PC-3 (cell line): ENCODE measurements around the gene BHLHE40. TPM values are rescaled to one million over a fixed set of nuclear protein-coding genes. Genes with fewer than 3 reads are reported as not detected.

Source experiments
- ATAC-seq: fragments of 200-7000 bp; cut with Tn5 transposase; 2 replicates; pipeline ENCODE4 v1.9.1; 2020; ENCODE audit warnings: mild to moderate bottlenecking, moderate library complexity
- BruUV-seq: library from RNA; stranded (reverse); fragments of 400-500 nt; replicated peaks from 2 replicates; lab custom pipeline; 2021; lab: Mats Ljungman, UMichigan
- CTCF ChIA-PET: fragments of 300-600 bp; sonication (Branson Sonifier 250); formaldehyde crosslinking; loops from one replicate; lab custom pipeline; 2022; ENCODE audit warnings: antibody characterized with exemption; lab: Charles Lee
- POLR2A ChIA-PET: fragments of 300-600 bp; sonication (Branson Sonifier 250); formaldehyde crosslinking; loops from one replicate; lab custom pipeline; 2022; ENCODE audit warnings: antibody characterized with exemption; ENCODE audit not compliant: unreplicated experiment; lab: Charles Lee
- DNase-seq: peaks from one replicate; pipeline ENCODE4 v3.0.0-alpha.2; 2015
- H2AFZ ChIP-seq: fragments of 300-600 bp; sonication (generic); 2 replicates; pipeline ENCODE4 v1.6.0; 2016; ENCODE audit warnings: antibody characterized with exemption, low read length
- H3F3A ChIP-seq: fragments of 300-600 bp; sonication (generic); one replicate; pipeline ENCODE4 v1.6.0; 2017; ENCODE audit warnings: antibody characterized with exemption, low read length, control low read depth, mild to moderate bottlenecking; ENCODE audit not compliant: unreplicated experiment
- H3K27ac ChIP-seq: fragments of 300-600 bp; sonication (generic); 2 replicates; pipeline ENCODE4 v1.5.1; 2016; ENCODE audit warnings: mild to moderate bottlenecking, low read length
- H3K27me3 ChIP-seq: fragments of 300-600 bp; sonication (generic); 2 replicates; pipeline ENCODE4 v1.6.1; 2016; ENCODE audit warnings: low read length, mixed read lengths
- H3K36me3 ChIP-seq: fragments of 300-600 bp; sonication (generic); 2 replicates; pipeline ENCODE4 v1.6.1; 2016; ENCODE audit warnings: low read depth, mixed run types, low read length, mixed read lengths
- H3K4me1 ChIP-seq: fragments of 300-600 bp; sonication (generic); 2 replicates; pipeline ENCODE4 v1.5.1; 2016; ENCODE audit warnings: low read length; ENCODE audit not compliant: insufficient read depth
- H3K4me2 ChIP-seq: fragments of 300-600 bp; sonication (generic); 2 replicates; pipeline ENCODE4 v1.6.0; 2016; ENCODE audit warnings: low read length
- H3K4me3 ChIP-seq: fragments of 300-600 bp; sonication (generic); 2 replicates; pipeline ENCODE4 v1.5.1; 2016; ENCODE audit warnings: mild to moderate bottlenecking, low read length, mixed read lengths
- H3K79me2 ChIP-seq: fragments of 300-600 bp; sonication (generic); 2 replicates; pipeline ENCODE4 v1.6.1; 2017; ENCODE audit warnings: low read length, mixed read lengths
- H3K9ac ChIP-seq: fragments of 300-600 bp; sonication (generic); 2 replicates; pipeline ENCODE4 v1.6.0; 2016; ENCODE audit warnings: mild to moderate bottlenecking, low read length
- H3K9me2 ChIP-seq: fragments of 300-600 bp; sonication (generic); replicated peaks from 2 replicates; pipeline ENCODE4 v1.6.1; 2016; ENCODE audit warnings: mixed run types, low read length, mixed read lengths
- H3K9me3 ChIP-seq: fragments of 300-600 bp; sonication (generic); 2 replicates; pipeline ENCODE4 v1.6.1; 2016; ENCODE audit warnings: low read length, mixed read lengths
- H4K20me1 ChIP-seq: fragments of 300-600 bp; sonication (generic); 2 replicates; pipeline ENCODE4 v1.6.1; 2016; ENCODE audit warnings: low read length, mixed read lengths
- CTCF ChIP-seq: fragments of 300-600 bp; sonication (generic); conservative IDR thresholded peaks from 2 replicates; pipeline ENCODE4 v1.5.1; 2017; ENCODE audit warnings: antibody characterized with exemption, low read depth, mild to moderate bottlenecking, low read length
- EZH2 ChIP-seq: fragments of 300-600 bp; sonication (generic); IDR thresholded peaks from one replicate; pipeline ENCODE4 v1.6.1; 2017; ENCODE audit warnings: antibody characterized with exemption, mild to moderate bottlenecking, low read length; ENCODE audit not compliant: unreplicated experiment
- EZH2phosphoT487 ChIP-seq: fragments of 300-600 bp; sonication (generic); IDR thresholded peaks from 2 replicates; pipeline ENCODE4 v1.6.1; 2018; ENCODE audit warnings: mild to moderate bottlenecking, antibody characterized with exemption, low read length, borderline replicate concordance
- intact Hi-C: fragments of 100-400 bp; cut with micrococcal nuclease; formaldehyde crosslinking; loops from 2 replicates; pipeline ENCODE4 v1.9.0; 2023
- total RNA-seq: library from RNA; depleted of rRNA; stranded (reverse); fragments of >200 nt; gene quantifications from 2 replicates; pipeline ENCODE4 v1.2.3, GENCODE V29; 2014

Gene BHLHE40
- total RNA-seq, 1 experiment from 2014 or later = 256 TPM

- H3K9me2 ChIP-seq = no peaks in the 10 kb centered on the region
- H3K4me1 ChIP-seq = no peaks in the 10 kb centered on the region
- ChIA-PET CTCF (no interaction called here), POLR2A (no interaction called here)
- no peaks in the 10 kb centered on the region for H3K27me3 ChIP-seq
- H3F3A ChIP-seq = no peaks in the 10 kb centered on the region
- no peaks in the 10 kb centered on the region for H3K9me3 ChIP-seq
- H3K4me2 ChIP-seq = no peak overlapping the region
- BruUV-seq = no TSS peak
- intact Hi-C loops = no loop called here
- TF ChIP-seq CTCF (no peak), EZH2phosphoT487 (no peak), EZH2 (no peak)
- H3K79me2 ChIP-seq = no peaks in the 10 kb centered on the region
- no peak overlapping the region for H3K27ac ChIP-seq
- no peaks in the 10 kb centered on the region for H3K36me3 ChIP-seq
- DNase-seq (no peak), ATAC-seq (no peak)
- no peak overlapping the region for H3K4me3 ChIP-seq
- no peak overlapping the region for H2AFZ ChIP-seq
- no peak overlapping the region for H3K9ac ChIP-seq
- H4K20me1 ChIP-seq = no peaks in the 10 kb centered on the region
Observed at GRCh38 chr3:5005367-5005766, 26.1 kb downstream of the BHLHE40 start.

- H3K79me2 ChIP-seq = no peaks in the 10 kb centered on the region
- ATAC-seq = no peak
- TF ChIP-seq CTCF (no peak), EZH2phosphoT487 (no peak), EZH2 (no peak)
- H3K4me1 ChIP-seq = no peaks in the 10 kb centered on the region
- H3K9me2 ChIP-seq = no peaks in the 10 kb centered on the region
- no peaks in the 10 kb centered on the region for H3F3A ChIP-seq
- intact Hi-C loops = no loop called here
- ChIA-PET POLR2A (no interaction called here), CTCF (no interaction called here)
- no peaks in the 10 kb centered on the region for H4K20me1 ChIP-seq
- H3K9ac ChIP-seq = no peak overlapping the region
- H3K27me3 ChIP-seq = no peaks in the 10 kb centered on the region
- H2AFZ ChIP-seq = no peak overlapping the region
- no peak overlapping the region for H3K4me3 ChIP-seq
- no TSS peak for BruUV-seq
- H3K4me2 ChIP-seq = no peak overlapping the region
- no peaks in the 10 kb centered on the region for H3K36me3 ChIP-seq
- DNase-seq = no peak
- no peak overlapping the region for H3K27ac ChIP-seq
- H3K9me3 ChIP-seq = no peaks in the 10 kb centered on the region
Observed at GRCh38 chr3:5006755-5007202, 27.5 kb downstream of the BHLHE40 start.

- Histone ChIP-seq H2AFZ (no peak overlapping the region), H3K27ac (no peak overlapping the region), H3K36me3 (no peaks in the 10 kb centered on the region), H3K4me1 (peaks cover 7% of the 10 kb centered on the region), H3K4me2 (no peak overlapping the region), H3K79me2 (no peaks in the 10 kb centered on the region), H3K4me3 (no peak overlapping the region), H3K27me3 (no peaks in the 10 kb centered on the region), H3F3A (no peaks in the 10 kb centered on the region), H4K20me1 (no peaks in the 10 kb centered on the region), H3K9ac (no peak overlapping the region), H3K9me2 (no peaks in the 10 kb centered on the region), H3K9me3 (no peaks in the 10 kb centered on the region)
- TF ChIP-seq EZH2phosphoT487 (no peak), CTCF (no peak), EZH2 (no peak)
- intact Hi-C loops = no loop called here
- ChIA-PET POLR2A (no interaction called here), CTCF (no interaction called here)
- no peak for ATAC-seq
- BruUV-seq = no TSS peak
- no peak for DNase-seq
Observed at GRCh38 chr3:5007873-5008272, 28.6 kb downstream of the BHLHE40 start.
